GM12864 (cell line): ENCODE measurements around the gene TSG101.

Experiments
- DNase-seq: peaks from one replicate; pipeline ENCODE4 v3.0.0-alpha.2; 2011; ENCODE audit warnings: low read depth
- H3K4me3 ChIP-seq: 2 replicates; pipeline ENCODE4 v1.5.1; 2011; ENCODE audit warnings: mild to moderate bottlenecking, low read depth, low read length, control low read depth
- CTCF ChIP-seq: IDR thresholded peaks from 2 replicates; pipeline ENCODE4 v1.5.1; 2011; ENCODE audit warnings: low read depth, mild to moderate bottlenecking, moderate library complexity, low read length, control low read depth, inconsistent platforms; ENCODE audit errors: missing control alignments

Gene TSG101

GRCh38 chr11:18438691-18439090 is 88.1 kb downstream of the TSG101 start:
- DNase-seq: no peak
- no peak overlapping the region for H3K4me3 ChIP-seq
- no peak for TF ChIP-seq CTCF
